GM21529 (cell line): Measurements from ENCODE around the gene UGT2B11.
"Not testable (repeated sequence)": the region's sequence is repeated elsewhere in the genome, so short reads cannot be mapped to it uniquely, and the experiment has no call there.

Experiments
- ATAC-seq: cut with Tn5 transposase; IDR thresholded peaks from one replicate; pipeline ENCODE4 v1.9.1; 2021; ENCODE audit not compliant: unreplicated experiment

Gene UGT2B11

GRCh38 chr4:69170233-69171134, 44.1 kb downstream of the UGT2B11 start:
- ATAC-seq, result peak; percentile 87

- not testable (repeated sequence) for ATAC-seq
Observed at GRCh38 chr4:69169171-69169570, 45.4 kb downstream of the UGT2B11 start.

DNA sequence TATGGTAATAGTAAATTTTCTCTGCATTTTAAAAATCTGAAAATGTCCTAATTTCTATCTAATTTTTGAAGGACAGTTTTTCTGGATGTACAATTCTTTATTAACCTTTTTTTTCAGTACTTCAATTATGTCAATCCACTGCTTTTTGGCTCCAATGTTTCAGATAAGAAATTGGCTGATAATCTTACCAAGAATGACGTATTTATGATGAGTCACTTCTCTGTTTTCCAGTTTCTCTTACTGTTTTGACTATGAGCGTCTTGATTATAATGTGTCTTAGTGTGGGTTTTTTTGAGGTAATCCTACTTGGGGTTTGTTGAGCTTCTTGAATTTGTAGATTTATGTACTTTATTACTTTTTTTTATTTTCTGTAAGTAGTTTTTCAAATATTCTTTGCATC, 47.2 kb downstream of the UGT2B11 start:
- no peak for ATAC-seq

- not testable (repeated sequence) for ATAC-seq
Observed at GRCh38 chr4:69166376-69166775, 48.2 kb downstream of the UGT2B11 start.

- ATAC-seq, result not testable (repeated sequence)
Observed at GRCh38 chr4:69165707-69166106, 48.8 kb downstream of the UGT2B11 start.

GRCh38 chr4:69156913-69157312, 57.6 kb downstream of the UGT2B11 start:
- ATAC-seq, result peak; percentile 58

GRCh38 chr4:69154021-69154420, 60.5 kb downstream of the UGT2B11 start:
- no peak for ATAC-seq
